Karpas-422 (cell line): ENCODE data around the gene KCNF1. TPM values are rescaled to one million over a fixed set of nuclear protein-coding genes. Genes with fewer than 3 reads are reported as not detected.

Source experiments
- DNase-seq: peaks from one replicate; pipeline ENCODE4 v3.0.0-alpha.2; 2015
- H2AFZ ChIP-seq: fragments of 200-600 bp; sonication (generic); 2 replicates; pipeline ENCODE4 v1.6.1; 2014; ENCODE audit warnings: antibody characterized with exemption, low read length, mixed read lengths
- H3K27ac ChIP-seq: fragments of 200-600 bp; sonication (generic); 2 replicates; pipeline ENCODE4 v1.5.1; 2014; ENCODE audit warnings: mild to moderate bottlenecking, low read length, moderate library complexity
- H3K27me3 ChIP-seq: fragments of 200-600 bp; sonication (generic); 2 replicates; pipeline ENCODE4 v1.6.1; 2014; ENCODE audit warnings: low read length, mixed read lengths
- H3K36me3 ChIP-seq: fragments of 200-600 bp; sonication (generic); 2 replicates; pipeline ENCODE4 v1.6.1; 2014; ENCODE audit warnings: low read length, mixed read lengths; ENCODE audit not compliant: insufficient read depth
- H3K4me1 ChIP-seq: fragments of 200-600 bp; sonication (generic); 2 replicates; pipeline ENCODE4 v1.6.1; 2014; ENCODE audit warnings: mild to moderate bottlenecking, low read length, mixed read lengths
- H3K4me2 ChIP-seq: fragments of 200-600 bp; sonication (generic); 2 replicates; pipeline ENCODE4 v1.6.1; 2014; ENCODE audit warnings: low read length, low read depth, mild to moderate bottlenecking; ENCODE audit not compliant: poor library complexity, severe bottlenecking
- H3K4me3 ChIP-seq: fragments of 200-600 bp; sonication (generic); 2 replicates; pipeline ENCODE4 v1.5.1; 2014; ENCODE audit warnings: mild to moderate bottlenecking, antibody characterized with exemption, low read length, mixed read lengths
- H3K79me2 ChIP-seq: fragments of 200-600 bp; sonication (generic); 2 replicates; pipeline ENCODE4 v1.6.1; 2014; ENCODE audit warnings: mild to moderate bottlenecking, low read length, mixed read lengths
- H3K9ac ChIP-seq: fragments of 200-600 bp; sonication (generic); 2 replicates; pipeline ENCODE4 v1.6.0; 2014; ENCODE audit warnings: low read length
- H3K9me2 ChIP-seq: fragments of 200-600 bp; sonication (generic), shearing (Covaris generic); replicated peaks from 2 replicates; pipeline ENCODE4 v1.6.0; 2014; ENCODE audit warnings: mild to moderate bottlenecking, low read length, moderate library complexity; ENCODE audit not compliant: insufficient read depth
- H3K9me3 ChIP-seq: fragments of 300-700, 200-600 bp; sonication (generic); 2 replicates; pipeline ENCODE4 v1.6.1; 2014; ENCODE audit warnings: low read length, mixed read lengths
- H4K20me1 ChIP-seq: fragments of 200-600 bp; sonication (generic); 2 replicates; pipeline ENCODE4 v1.6.1; 2014; ENCODE audit warnings: mild to moderate bottlenecking, antibody characterized with exemption, low read length, low read depth; ENCODE audit not compliant: insufficient read depth
- small RNA-seq: library from RNA; depleted of rRNA; stranded (forward); fragments of <200 nt; gene quantifications from one replicate; pipeline ENCODE3, GENCODE V24; 2014
- total RNA-seq: library from RNA; depleted of rRNA; stranded (reverse); fragments of >200 nt; shearing (Covaris generic); gene quantifications from 2 replicates; pipeline ENCODE4 v1.2.3, GENCODE V29; 2014; ENCODE audit warnings: low replicate concordance; rRNA removed

Gene KCNF1
- total RNA-seq, 1 experiment from 2014 or later, result not detected

- Histone ChIP-seq H3K36me3 (no peaks in the 10 kb centered on the region), H2AFZ (no peak overlapping the region), H3K27ac (no peak overlapping the region), H3K27me3 (no peaks in the 10 kb centered on the region), H3K4me1 (no peaks in the 10 kb centered on the region), H3K9me2 (no peaks in the 10 kb centered on the region), H3K4me3 (no peak overlapping the region), H4K20me1 (no peaks in the 10 kb centered on the region), H3K79me2 (no peaks in the 10 kb centered on the region), H3K9ac (no peak overlapping the region), H3K9me3 (no peaks in the 10 kb centered on the region), H3K4me2 (no peak overlapping the region)
- no peak for DNase-seq
These were observed 51.4 kb downstream of the KCNF1 start for GRCh38 chr2:10963155-10963554.

Small RNA genes lying within 50 kb of the gene (small RNA-seq; reads per million reads assigned to genes)
- not detected for gene AC079587.1

Other genes with a start within 250 kb of the KCNF1 start
- gene NOL10, start 222.0 kb upstream of the KCNF1 start, total RNA-seq, result 16.6 and 19.6 TPM in 2 replicates
- not detected in 2 replicates for gene ATP6V1C2, start 190.3 kb upstream of the KCNF1 start, total RNA-seq
- 92.4 and 106 TPM in 2 replicates for gene PDIA6, start 99.1 kb upstream of the KCNF1 start, total RNA-seq
- gene SLC66A3, start 243.5 kb downstream of the KCNF1 start, total RNA-seq, result 10.9 and 18.2 TPM in 2 replicates